Activated CD8-positive, alpha-beta T cell treated with anti-CD3 and anti-CD28 coated beads for 36 hours (primary cell): ENCODE results near the gene PPP1R17. TPM values are rescaled to one million over a fixed set of nuclear protein-coding genes. Genes with fewer than 3 reads are reported as not detected.

Experiments used
- ATAC-seq: fragments of 200-7000 bp; cut with Tn5 transposase; one replicate; pipeline ENCODE4 v1.10.0; 2021; ENCODE audit warnings: mild to moderate bottlenecking, moderate library complexity
- CTCF ChIA-PET: fragments of 350-600 bp; sonication (Branson Sonifier 250); formaldehyde crosslinking; loops from one replicate; lab custom pipeline; 2021; ENCODE audit warnings: antibody characterized with exemption; lab: Charles Lee
- POLR2A ChIA-PET: fragments of 350-600 bp; sonication (Branson Sonifier 250); formaldehyde crosslinking; loops from one replicate; lab custom pipeline; 2021; ENCODE audit warnings: antibody characterized with exemption; lab: Charles Lee
- DNase-seq: peaks from one replicate; pipeline ENCODE4 v3.0.0-alpha.2; 2020
- H3K27ac Mint-ChIP-seq: one replicate; pipeline ENCODE4 v1.8.0; 2021; ENCODE audit warnings: mild to moderate bottlenecking, mixed read lengths
- H3K27me3 Mint-ChIP-seq: one replicate; pipeline ENCODE4 v1.8.0; 2021; ENCODE audit warnings: mixed read lengths
- H3K36me3 Mint-ChIP-seq: one replicate; pipeline ENCODE4 v1.8.0; 2021; ENCODE audit warnings: low read depth, mixed read lengths
- H3K4me1 Mint-ChIP-seq: one replicate; pipeline ENCODE4 v1.8.0; 2021; ENCODE audit warnings: low read depth, mixed read lengths
- H3K4me3 Mint-ChIP-seq: one replicate; pipeline ENCODE4 v1.8.0; 2021; ENCODE audit warnings: mild to moderate bottlenecking, moderate library complexity, mixed read lengths
- H3K9me3 Mint-ChIP-seq: one replicate; pipeline ENCODE4 v1.8.0; 2021; ENCODE audit warnings: mixed read lengths
- CTCF ChIP-seq: fragments of 200-600 bp; IDR thresholded peaks from one replicate; pipeline ENCODE4 v1.8.0; 2022; ENCODE audit warnings: antibody characterized with exemption, mild to moderate bottlenecking
- intact Hi-C: fragments of 100-400 bp; cut with micrococcal nuclease; formaldehyde crosslinking; loops from one replicate; pipeline ENCODE4 v1.10.0; 2022
- total RNA-seq, 2 experiments: library from RNA; stranded (reverse); gene quantifications; one replicate each; pipeline ENCODE4 v1.2.3, GENCODE V29; 2021

PPP1R17 gene
- total RNA-seq, 2 experiments from 2014 or later: not detected

DNA sequence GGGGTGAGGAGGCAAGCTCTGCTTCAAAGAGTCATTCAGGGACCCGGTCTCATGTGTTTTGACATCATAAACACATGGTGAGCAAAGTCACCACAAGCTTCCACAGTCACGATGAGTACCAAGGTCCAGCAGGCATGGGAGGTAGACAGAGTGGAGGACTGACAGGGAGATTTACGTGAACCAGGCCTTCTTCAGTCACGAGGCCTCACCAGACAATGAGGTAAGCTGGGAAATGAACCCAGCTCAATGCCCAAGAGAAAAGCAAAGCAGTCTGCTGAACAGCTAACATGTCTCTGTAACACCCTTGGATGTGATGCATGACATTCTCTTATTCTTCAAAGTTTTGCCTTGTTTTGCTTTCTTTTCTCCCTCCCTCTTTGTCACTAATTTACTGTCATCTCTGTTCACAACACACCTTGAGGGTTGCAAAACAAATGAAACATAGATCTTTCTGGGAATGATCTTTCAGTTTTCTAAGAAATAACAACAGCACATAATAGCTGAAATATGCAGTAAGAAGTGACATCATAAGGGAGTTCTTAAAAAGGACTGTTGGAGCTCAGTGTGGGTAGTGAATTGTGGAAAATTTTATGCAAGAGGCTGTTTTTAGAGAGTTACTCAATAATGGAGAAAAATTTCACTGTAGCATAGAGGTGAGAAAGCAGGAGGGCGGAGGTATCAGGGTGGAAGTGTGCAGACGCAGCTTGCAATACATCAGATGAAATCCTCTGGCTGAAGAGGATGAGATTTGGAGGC lies 9.0 kb downstream of the PPP1R17 start:
- no peaks in the 10 kb centered on the region for H3K27me3 Mint-ChIP-seq
- H3K9me3 Mint-ChIP-seq: no peaks in the 10 kb centered on the region
- ChIA-PET CTCF (no interaction called here), POLR2A (no interaction called here)
- no peak for ATAC-seq
- no peak overlapping the region for H3K27ac Mint-ChIP-seq
- H3K4me1 Mint-ChIP-seq: no peaks in the 10 kb centered on the region
- no peak for DNase-seq
- H3K4me3 Mint-ChIP-seq: no peak overlapping the region
- TF ChIP-seq CTCF: no peak
- no peaks in the 10 kb centered on the region for H3K36me3 Mint-ChIP-seq
- intact Hi-C loops: no loop called here

DNA sequence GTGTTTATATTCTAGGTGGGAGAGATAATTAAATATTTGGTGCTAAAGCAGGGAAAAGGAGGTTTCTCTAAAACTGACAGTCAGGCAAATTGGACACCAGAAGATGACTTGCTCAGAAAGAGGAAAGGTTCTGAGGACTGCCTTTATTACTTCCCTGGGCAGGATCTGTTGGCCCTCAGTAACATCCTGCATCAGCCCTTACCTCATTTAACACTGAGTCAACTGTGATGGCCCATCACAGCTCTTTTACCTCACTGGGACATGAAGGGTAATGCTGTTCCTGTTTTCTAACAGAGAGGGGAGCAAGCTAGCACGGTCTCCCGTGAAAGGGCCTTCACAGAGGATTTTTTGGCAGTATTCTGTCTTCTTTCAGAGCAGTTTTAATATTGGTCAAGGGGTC lies 12.0 kb downstream of the PPP1R17 start:
- DNase-seq: no peak
- intact Hi-C loops: no loop called here
- no peaks in the 10 kb centered on the region for H3K9me3 Mint-ChIP-seq
- no peak overlapping the region for H3K4me3 Mint-ChIP-seq
- no peaks in the 10 kb centered on the region for H3K36me3 Mint-ChIP-seq
- no peak for ATAC-seq
- no peak for TF ChIP-seq CTCF
- H3K27ac Mint-ChIP-seq: no peak overlapping the region
- no peaks in the 10 kb centered on the region for H3K27me3 Mint-ChIP-seq
- CTCF ChIA-PET: no interaction called here
- no peaks in the 10 kb centered on the region for H3K4me1 Mint-ChIP-seq
- POLR2A ChIA-PET: interaction anchor here (0.6 kb wide), 1 partner anchor 19 kb away, joined by 3 read pairs; no protein-coding TSS in a partner anchor

- H3K9me3 Mint-ChIP-seq: no peaks in the 10 kb centered on the region
- no peaks in the 10 kb centered on the region for H3K4me1 Mint-ChIP-seq
- ATAC-seq: no peak
- TF ChIP-seq CTCF: no peak
- DNase-seq: no peak
- intact Hi-C loops: no loop called here
- H3K27ac Mint-ChIP-seq: no peak overlapping the region
- no peak overlapping the region for H3K4me3 Mint-ChIP-seq
- CTCF ChIA-PET: interaction anchor here (0.9 kb wide), 1 partner anchor 11 kb away, joined by 3 read pairs; no protein-coding TSS in a partner anchor
- POLR2A ChIA-PET: no interaction called here
- no peaks in the 10 kb centered on the region for H3K36me3 Mint-ChIP-seq
- no peaks in the 10 kb centered on the region for H3K27me3 Mint-ChIP-seq
These were observed 15.3 kb downstream of the PPP1R17 start for GRCh38 chr7:31702354-31702753.

DNA sequence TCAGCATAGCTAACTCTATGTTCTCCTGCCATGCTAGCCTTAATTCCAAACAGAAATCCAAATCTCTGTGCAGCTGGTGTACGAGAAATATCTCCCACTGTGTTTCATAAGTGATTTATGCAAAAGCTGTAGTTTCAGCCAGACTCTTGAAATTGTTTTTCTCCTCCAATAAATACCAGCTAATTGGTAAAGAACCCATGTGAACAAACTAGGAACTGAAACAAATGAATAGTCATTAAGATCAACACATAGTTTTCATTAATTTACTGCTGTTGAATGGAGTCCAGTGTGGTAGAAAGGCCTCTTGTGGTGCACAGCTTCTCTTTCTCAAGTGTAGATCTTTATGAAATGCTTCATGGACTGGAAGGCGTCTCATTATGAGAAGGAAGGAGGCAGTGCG lies 18.4 kb downstream of the PPP1R17 start:
- Mint-ChIP-seq H3K27me3 (no peaks in the 10 kb centered on the region), H3K4me3 (no peak overlapping the region), H3K4me1 (no peaks in the 10 kb centered on the region), H3K27ac (no peak overlapping the region), H3K36me3 (no peaks in the 10 kb centered on the region), H3K9me3 (no peaks in the 10 kb centered on the region)
- ATAC-seq (no peak), DNase-seq (no peak)
- no peak for TF ChIP-seq CTCF
- intact Hi-C loops: no loop called here
- POLR2A ChIA-PET: no interaction called here
- CTCF ChIA-PET: no interaction called here

DNA sequence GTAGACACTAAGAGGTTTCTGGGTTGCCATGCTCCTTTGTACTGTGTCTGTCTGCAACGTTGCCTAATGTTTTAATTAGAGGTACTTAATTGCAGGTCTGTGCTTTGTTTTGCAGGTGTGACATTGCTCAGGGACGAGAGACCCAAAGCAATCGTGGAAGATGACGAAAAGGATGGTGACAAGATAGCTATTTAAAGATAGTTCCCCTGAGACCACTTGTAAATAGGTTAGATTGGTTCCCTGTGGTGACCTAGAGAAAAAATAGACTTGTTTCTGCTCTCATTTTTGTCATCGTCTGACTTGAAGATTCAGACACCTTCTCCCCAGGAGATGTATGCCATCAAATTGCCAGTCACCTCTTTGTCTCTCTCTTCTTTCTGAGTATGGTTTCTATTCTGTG lies 20.1 kb downstream of the PPP1R17 start:
- H3K27me3 Mint-ChIP-seq: no peaks in the 10 kb centered on the region
- intact Hi-C loops: no loop called here
- no peaks in the 10 kb centered on the region for H3K4me1 Mint-ChIP-seq
- no peaks in the 10 kb centered on the region for H3K9me3 Mint-ChIP-seq
- H3K27ac Mint-ChIP-seq: no peak overlapping the region
- no peak for DNase-seq
- POLR2A ChIA-PET: no interaction called here
- CTCF ChIA-PET: no interaction called here
- H3K4me3 Mint-ChIP-seq: no peak overlapping the region
- H3K36me3 Mint-ChIP-seq: no peaks in the 10 kb centered on the region
- ATAC-seq: no peak
- TF ChIP-seq CTCF: no peak
